H1 (cell line): ENCODE results near the gene PSG3. TPM values are rescaled to one million over a fixed set of nuclear protein-coding genes. Genes with fewer than 3 reads are reported as not detected.
"Not testable (repeated sequence)": the region's sequence is repeated elsewhere in the genome, so short reads cannot be mapped to it uniquely, and the experiment has no call there.

Source experiments
- CTCF ChIA-PET: fragments of 300-600 bp; sonication (Branson Sonifier 250); formaldehyde crosslinking; loops from one replicate; lab custom pipeline; 2021; ENCODE audit not compliant: partially characterized antibody; lab: Charles Lee
- POLR2A ChIA-PET: fragments of 300-600 bp; sonication (Branson Sonifier 250); formaldehyde crosslinking; loops from one replicate; lab custom pipeline; 2021; ENCODE audit warnings: inconsistent platforms; ENCODE audit not compliant: partially characterized antibody; lab: Charles Lee
- DNase-seq, 2 experiments: peaks; one replicate each; pipeline versions ENCODE4 v3.0.0 to v3.0.0-alpha.2; 2010 to 2022; ENCODE audit warnings: low spot score in 2 of 2, low read depth in 1 of 2, mixed read lengths in 1 of 2
- FAIRE-seq: peaks from 2 replicates; lab custom pipeline; 2011; peaks lifted over from hg19 to GRCh38; lab: Jason Lieb, UNC
- H2AFZ ChIP-seq: 2 replicates; pipeline ENCODE4 v1.8.1; 2012; ENCODE audit warnings: low read length, inconsistent platforms
- H2AK5ac ChIP-seq: 2 replicates; pipeline ENCODE4 v1.6.1; 2013; ENCODE audit warnings: low read depth, low read length
- H2BK120ac ChIP-seq: replicated peaks from 2 replicates; pipeline ENCODE3; 2013; ENCODE audit warnings: low read depth, low read length, inconsistent platforms
- H2BK12ac ChIP-seq: 2 replicates; pipeline ENCODE4 v1.6.1; 2013; ENCODE audit warnings: low read depth, low read length
- H2BK15ac ChIP-seq: 2 replicates; pipeline ENCODE4 v1.6.1; 2013; ENCODE audit warnings: low read length
- H2BK20ac ChIP-seq: 2 replicates; pipeline ENCODE4 v1.6.1; 2013; ENCODE audit warnings: low read length
- H2BK5ac ChIP-seq: 2 replicates; pipeline ENCODE4 v1.6.1; 2013; ENCODE audit warnings: low read depth, low read length
- H3K14ac ChIP-seq: 2 replicates; pipeline ENCODE4 v1.6.1; 2013; ENCODE audit warnings: inconsistent platforms; ENCODE audit not compliant: insufficient read length
- H3K18ac ChIP-seq: 2 replicates; pipeline ENCODE4 v1.6.1; 2013; ENCODE audit warnings: low read length; ENCODE audit errors: extremely low read depth
- H3K23ac ChIP-seq: 2 replicates; pipeline ENCODE4 v1.6.1; 2013; ENCODE audit warnings: inconsistent platforms; ENCODE audit not compliant: insufficient read length
- H3K23me2 ChIP-seq: 2 replicates; pipeline ENCODE4 v1.6.1; 2013; ENCODE audit warnings: low read depth, low read length
- H3K27ac ChIP-seq: 2 replicates; pipeline ENCODE4 v1.6.1; 2011; ENCODE audit warnings: low read depth, low read length, inconsistent platforms
- H3K27me3 ChIP-seq, 4 experiments: replicated peaks in 1 of 4; 1 replicate in 1 of 4; 2 replicates in 3 of 4; pipeline versions ENCODE4 v1.6.1 to v1.8.1; 2011 to 2013; ENCODE audit warnings: low read length in 3 of 4, mild to moderate bottlenecking in 3 of 4, inconsistent platforms in 2 of 4, mixed read lengths in 2 of 4, moderate library complexity in 1 of 4; ENCODE audit not compliant: control insufficient read depth in 3 of 4, insufficient read depth in 3 of 4; ENCODE audit errors: extremely low read depth in 1 of 4
- H3K36me3 ChIP-seq, 4 experiments: 2 replicates each; pipeline versions ENCODE4 v1.6.1 to v1.8.1; 2011 to 2013; ENCODE audit warnings: mild to moderate bottlenecking in 4 of 4, low read length in 3 of 4, moderate library complexity in 2 of 4, control low read depth in 1 of 4, inconsistent platforms in 1 of 4; ENCODE audit not compliant: insufficient read depth in 4 of 4, control insufficient read depth in 2 of 4
- H3K4ac ChIP-seq: replicated peaks from 2 replicates; pipeline ENCODE3; 2013; ENCODE audit warnings: low read length, low read depth, mixed read lengths, inconsistent platforms; ENCODE audit not compliant: insufficient read length
- H3K4me1 ChIP-seq, 4 experiments: replicated peaks in 1 of 4; 1 replicate in 1 of 4; 2 replicates in 3 of 4; pipeline versions ENCODE4 v1.6.1 to v1.8.1; 2011 to 2013; ENCODE audit warnings: low read length in 3 of 4, inconsistent platforms in 2 of 4, mixed read lengths in 1 of 4; ENCODE audit not compliant: insufficient read depth in 4 of 4, control insufficient read depth in 3 of 4
- H3K4me2 ChIP-seq, 2 experiments: 2 replicates each; pipeline versions ENCODE4 v1.6.1 to v1.8.1; 2011 to 2013; ENCODE audit warnings: low read depth in 2 of 2, low read length in 2 of 2, control low read depth in 1 of 2, inconsistent platforms in 1 of 2, mild to moderate bottlenecking in 1 of 2; ENCODE audit not compliant: insufficient read depth in 1 of 2
- H3K4me3 ChIP-seq, 4 experiments: fragments of 200-600, 300-600 bp in 1 of 4; sonication (generic), shearing (Covaris generic), sonication (Bioruptor Twin) in 1 of 4; 2 replicates each; pipeline versions ENCODE4 v1.5.1 to v1.8.1; 2011 to 2016; ENCODE audit warnings: low read length in 4 of 4, low read depth in 3 of 4, control low read depth in 2 of 4, inconsistent platforms in 2 of 4, mild to moderate bottlenecking in 2 of 4, mixed read lengths in 1 of 4, moderate library complexity in 1 of 4; ENCODE audit not compliant: insufficient read depth in 2 of 4; ENCODE audit errors: extremely low read depth in 1 of 4
- H3K56ac ChIP-seq: replicated peaks from 2 replicates; pipeline ENCODE3; 2013; ENCODE audit warnings: low read depth, mild to moderate bottlenecking, mixed read lengths, low read length, inconsistent platforms; ENCODE audit not compliant: insufficient read length
- H3K79me1 ChIP-seq: 2 replicates; pipeline ENCODE4 v1.6.1; 2013; ENCODE audit warnings: low read depth, low read length, control low read depth
- H3K79me2 ChIP-seq, 2 experiments: 2 replicates each; pipeline versions ENCODE4 v1.6.1 to v1.8.1; 2012 to 2013; ENCODE audit warnings: low read length in 2 of 2, mild to moderate bottlenecking in 2 of 2, inconsistent platforms in 1 of 2; ENCODE audit not compliant: insufficient read depth in 2 of 2, control insufficient read depth in 1 of 2
- H3K9ac ChIP-seq, 4 experiments: replicated peaks in 1 of 4; 1 replicate in 1 of 4; 2 replicates in 3 of 4; pipeline versions ENCODE4 v1.6.1 to v1.8.1; 2011 to 2013; ENCODE audit warnings: low read depth in 3 of 4, low read length in 3 of 4, control low read depth in 2 of 4, mild to moderate bottlenecking in 2 of 4, moderate library complexity in 2 of 4, inconsistent platforms in 1 of 4; ENCODE audit errors: extremely low read depth in 1 of 4
- H3K9me3 ChIP-seq, 2 experiments: 2 replicates each; pipeline versions ENCODE4 v1.6.1 to v1.8.1; 2012 to 2013; ENCODE audit warnings: mild to moderate bottlenecking in 2 of 2, moderate library complexity in 2 of 2, control low read depth in 1 of 2, inconsistent platforms in 1 of 2, low read depth in 1 of 2, low read length in 1 of 2, mixed read lengths in 1 of 2; ENCODE audit not compliant: insufficient read depth in 2 of 2
- H4K20me1 ChIP-seq, 2 experiments: replicated peaks in 1 of 2; 2 replicates each; pipeline versions ENCODE3 to v1.8.1; 2011 to 2013; ENCODE audit warnings: inconsistent platforms in 2 of 2, low read length in 2 of 2, mild to moderate bottlenecking in 1 of 2; ENCODE audit not compliant: insufficient read depth in 2 of 2, control insufficient read depth in 1 of 2
- H4K5ac ChIP-seq: 2 replicates; pipeline ENCODE4 v1.6.1; 2013; ENCODE audit warnings: low read length, low read depth, mixed read lengths, inconsistent platforms; ENCODE audit not compliant: insufficient read length
- H4K8ac ChIP-seq: 2 replicates; pipeline ENCODE4 v1.8.0; 2013; ENCODE audit warnings: mild to moderate bottlenecking, moderate library complexity, low read length, inconsistent platforms; ENCODE audit not compliant: insufficient read depth; ENCODE audit errors: extremely low read depth
- H4K91ac ChIP-seq: replicated peaks from 2 replicates; pipeline ENCODE3; 2013; ENCODE audit warnings: low read length, mixed read lengths, inconsistent platforms; ENCODE audit not compliant: insufficient read length
- WGBS, 2 experiments: shearing (Covaris generic) in 1 of 2; methylation state at CpG; one replicate each; pipeline versions ENCODE4 v1.1.6 to v1.1.7; 2013 to 2015; ENCODE audit warnings: low lambda C conversion rate in 2 of 2, mixed read lengths in 2 of 2, inconsistent platforms in 1 of 2, low coverage in 1 of 2, missing lambda C conversion rate in 1 of 2; ENCODE audit not compliant: insufficient replicate concordance in 2 of 2, insufficient coverage in 1 of 2, insufficient read length in 1 of 2; ENCODE audit errors: extremely low coverage in 1 of 2, missing lambda C conversion rate in 1 of 2; 5-methylcytosine and 5-hydroxymethylcytosine counted together
- polyA plus RNA-seq, 7 experiments: library from polyadenylated mRNA; depleted of rRNA in 3 of 7; stranded (reverse) in 5 of 7; unstranded in 2 of 7; fragments of >200 nt in 5 of 7; fragments of 200-250 nt in 2 of 7; gene quantifications; 1 replicate in 5 of 7; 2 replicates in 1 of 7; 4 replicates in 1 of 7; pipeline versions ENCODE4 v1.2.1 to v1.2.3, GENCODE V29; 2011 to 2013; ENCODE audit warnings: missing spikeins in 2 of 7, mixed read lengths in 2 of 7
- total RNA-seq: library from RNA; stranded (reverse); fragmentation: NEBNext Ultra II Directional; extraction: Animal tissue kit (Norgen Biotek cat#: 25700); gene quantifications from 2 replicates; pipeline ENCODE4 v1.2.1, GENCODE V29; 2021
- TF ChIP-seq, protein P1 (sequence below), 3 experiments: IDR thresholded peaks; 1 replicate in 2 of 3; 2 replicates in 1 of 3; pipeline versions ENCODE4 v1.5.1 to v1.6.1; 2011; ENCODE audit warnings: low read length in 3 of 3, mild to moderate bottlenecking in 3 of 3, inconsistent platforms in 2 of 3, low read depth in 1 of 3, moderate library complexity in 1 of 3; ENCODE audit not compliant: insufficient read depth in 1 of 3; ENCODE audit errors: control extremely low read depth in 1 of 3

PSG3 gene
- total and polyA plus RNA-seq, 2 of the 8 experiments (the other 6 are each of a cell fraction or from before 2014, with no cell fraction given), result not detected

GRCh38 chr19:42741726-42742607 is 1.7 kb upstream of the PSG3 start:
- H3K14ac ChIP-seq, H3K9ac ChIP-seq, FAIRE-seq, H3K36me3 ChIP-seq, H3K18ac ChIP-seq, H3K79me2 ChIP-seq, H3K27me3 ChIP-seq, H2BK120ac ChIP-seq, H3K4me1 ChIP-seq, H4K20me1 ChIP-seq, H2BK20ac ChIP-seq, H4K8ac ChIP-seq, H3K56ac ChIP-seq, H3K79me1 ChIP-seq, H3K23me2 ChIP-seq, H2BK5ac ChIP-seq, H2BK12ac ChIP-seq, POLR2A ChIA-PET, H2AK5ac ChIP-seq, H3K4me2 ChIP-seq, H2AFZ ChIP-seq, H3K4ac ChIP-seq, H4K91ac ChIP-seq, H3K4me3 ChIP-seq, H4K5ac ChIP-seq, H3K27ac ChIP-seq, H2BK15ac ChIP-seq, H3K23ac ChIP-seq: not testable (repeated sequence)
- CTCF ChIA-PET, result interaction anchor here (1.4 kb wide), 1 partner anchor 59 kb away, joined by 4 read pairs; no protein-coding TSS in a partner anchor
- TF ChIP-seq, protein P1, sequence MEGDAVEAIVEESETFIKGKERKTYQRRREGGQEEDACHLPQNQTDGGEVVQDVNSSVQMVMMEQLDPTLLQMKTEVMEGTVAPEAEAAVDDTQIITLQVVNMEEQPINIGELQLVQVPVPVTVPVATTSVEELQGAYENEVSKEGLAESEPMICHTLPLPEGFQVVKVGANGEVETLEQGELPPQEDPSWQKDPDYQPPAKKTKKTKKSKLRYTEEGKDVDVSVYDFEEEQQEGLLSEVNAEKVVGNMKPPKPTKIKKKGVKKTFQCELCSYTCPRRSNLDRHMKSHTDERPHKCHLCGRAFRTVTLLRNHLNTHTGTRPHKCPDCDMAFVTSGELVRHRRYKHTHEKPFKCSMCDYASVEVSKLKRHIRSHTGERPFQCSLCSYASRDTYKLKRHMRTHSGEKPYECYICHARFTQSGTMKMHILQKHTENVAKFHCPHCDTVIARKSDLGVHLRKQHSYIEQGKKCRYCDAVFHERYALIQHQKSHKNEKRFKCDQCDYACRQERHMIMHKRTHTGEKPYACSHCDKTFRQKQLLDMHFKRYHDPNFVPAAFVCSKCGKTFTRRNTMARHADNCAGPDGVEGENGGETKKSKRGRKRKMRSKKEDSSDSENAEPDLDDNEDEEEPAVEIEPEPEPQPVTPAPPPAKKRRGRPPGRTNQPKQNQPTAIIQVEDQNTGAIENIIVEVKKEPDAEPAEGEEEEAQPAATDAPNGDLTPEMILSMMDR (IDR thresholded peaks at IDR 0.05; ENCODE audit: control extremely low read depth in 1 of 3, insufficient read depth in 1 of 3, low read depth in 1 of 3, low read length in 3 of 3), result peak in 1 of 3 experiments; percentile 10; a peak in 1 of 4 replicates
- 64% methylated on average over 14 of the region's 14 CpGs; no CpG with 5 or more reads in 1 of the 2 experiments for WGBS, 2 experiments
- peaks cover 15 to 54% of the 10 kb centered on the region in 2 experiments for H3K9me3 ChIP-seq
- DNase-seq, result peak in 1 of 2 experiments; percentile 40
